ENCODE measurements around the gene FTO. TPM values are rescaled to one million over a fixed set of nuclear protein-coding genes. Genes with fewer than 3 reads are reported as not detected.

Gene FTO
- total and polyA plus RNA-seq, 2 of the 13 experiments (the other 11 are each of a cell fraction or from before 2014, with no cell fraction given) = 41.6 to 55.8 TPM

DNA sequence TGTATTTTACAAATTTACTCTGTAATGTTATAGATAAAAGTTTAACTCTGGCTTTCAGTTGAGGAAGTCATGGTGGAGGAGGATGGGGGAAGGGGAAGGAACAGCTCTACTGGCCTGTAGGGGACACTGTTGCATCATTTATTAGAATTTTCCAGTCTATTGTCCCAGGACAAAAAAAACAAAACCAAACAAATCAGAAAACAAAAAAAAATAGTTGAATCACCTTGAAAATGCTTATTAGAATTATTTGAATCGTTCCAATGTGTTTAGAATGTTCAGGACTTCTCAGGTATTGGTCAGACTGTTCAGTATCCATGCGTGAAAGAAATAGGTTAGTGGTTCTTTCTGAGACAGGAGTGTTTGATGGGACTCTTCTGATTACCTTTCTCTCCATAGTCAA, 242.0 kb downstream of the FTO start (continued):
- TF ChIP-seq, protein P1, sequence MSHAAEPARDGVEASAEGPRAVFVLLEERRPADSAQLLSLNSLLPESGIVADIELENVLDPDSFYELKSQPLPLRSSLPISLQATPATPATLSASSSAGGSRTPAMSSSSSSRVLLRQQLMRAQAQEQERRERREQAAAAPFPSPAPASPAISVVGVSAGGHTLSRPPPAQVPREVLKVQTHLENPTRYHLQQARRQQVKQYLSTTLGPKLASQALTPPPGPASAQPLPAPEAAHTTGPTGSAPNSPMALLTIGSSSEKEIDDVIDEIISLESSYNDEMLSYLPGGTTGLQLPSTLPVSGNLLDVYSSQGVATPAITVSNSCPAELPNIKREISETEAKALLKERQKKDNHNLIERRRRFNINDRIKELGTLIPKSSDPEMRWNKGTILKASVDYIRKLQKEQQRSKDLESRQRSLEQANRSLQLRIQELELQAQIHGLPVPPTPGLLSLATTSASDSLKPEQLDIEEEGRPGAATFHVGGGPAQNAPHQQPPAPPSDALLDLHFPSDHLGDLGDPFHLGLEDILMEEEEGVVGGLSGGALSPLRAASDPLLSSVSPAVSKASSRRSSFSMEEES (CRISPR knock-in tag; IDR thresholded peaks at IDR 0.05) = no peak
- TF ChIP-seq ZNF788 (CRISPR knock-in tag; IDR thresholded peaks at IDR 0.05; ENCODE audit: borderline replicate concordance) = no peak
- no peak for TF ChIP-seq CENPX (CRISPR knock-in tag; IDR thresholded peaks at IDR 0.05)
- no peak for TF ChIP-seq ZC3H13 (CRISPR knock-in tag; IDR thresholded peaks at IDR 0.05)
- TF ChIP-seq, protein P2, sequence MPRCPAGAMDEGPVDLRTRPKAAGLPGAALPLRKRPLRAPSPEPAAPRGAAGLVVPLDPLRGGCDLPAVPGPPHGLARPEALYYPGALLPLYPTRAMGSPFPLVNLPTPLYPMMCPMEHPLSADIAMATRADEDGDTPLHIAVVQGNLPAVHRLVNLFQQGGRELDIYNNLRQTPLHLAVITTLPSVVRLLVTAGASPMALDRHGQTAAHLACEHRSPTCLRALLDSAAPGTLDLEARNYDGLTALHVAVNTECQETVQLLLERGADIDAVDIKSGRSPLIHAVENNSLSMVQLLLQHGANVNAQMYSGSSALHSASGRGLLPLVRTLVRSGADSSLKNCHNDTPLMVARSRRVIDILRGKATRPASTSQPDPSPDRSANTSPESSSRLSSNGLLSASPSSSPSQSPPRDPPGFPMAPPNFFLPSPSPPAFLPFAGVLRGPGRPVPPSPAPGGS (CRISPR knock-in tag; IDR thresholded peaks at IDR 0.05) = no peak
- TF ChIP-seq ZNF83 (CRISPR knock-in tag; IDR thresholded peaks at IDR 0.05; ENCODE audit: borderline replicate concordance) = no peak
- TF ChIP-seq KDM6A (CRISPR knock-in tag; IDR thresholded peaks at IDR 0.05; ENCODE audit: low read depth) = no peak
- no peak for TF ChIP-seq ZNF256 (CRISPR knock-in tag; conservative IDR thresholded peaks at IDR 0.05)
- no peak for TF ChIP-seq ZNF496 (CRISPR knock-in tag; IDR thresholded peaks at IDR 0.05; ENCODE audit: insufficient replicate concordance)
- TF ChIP-seq CBX1 (IDR thresholded peaks at IDR 0.05; ENCODE audit: low read depth) = no peak
- no peak for TF ChIP-seq NAIF1 (CRISPR knock-in tag; IDR thresholded peaks at IDR 0.05; ENCODE audit: borderline replicate concordance)
- TF ChIP-seq ATF7 (IDR thresholded peaks at IDR 0.05) = peak; percentile 56; the same call in 1 of the 2 replicates
- no peak for TF ChIP-seq ATF7 (CRISPR knock-in tag; IDR thresholded peaks at IDR 0.05)
- TF ChIP-seq RBAK (CRISPR knock-in tag; IDR thresholded peaks at IDR 0.05) = no peak
- TF ChIP-seq, protein P3, sequence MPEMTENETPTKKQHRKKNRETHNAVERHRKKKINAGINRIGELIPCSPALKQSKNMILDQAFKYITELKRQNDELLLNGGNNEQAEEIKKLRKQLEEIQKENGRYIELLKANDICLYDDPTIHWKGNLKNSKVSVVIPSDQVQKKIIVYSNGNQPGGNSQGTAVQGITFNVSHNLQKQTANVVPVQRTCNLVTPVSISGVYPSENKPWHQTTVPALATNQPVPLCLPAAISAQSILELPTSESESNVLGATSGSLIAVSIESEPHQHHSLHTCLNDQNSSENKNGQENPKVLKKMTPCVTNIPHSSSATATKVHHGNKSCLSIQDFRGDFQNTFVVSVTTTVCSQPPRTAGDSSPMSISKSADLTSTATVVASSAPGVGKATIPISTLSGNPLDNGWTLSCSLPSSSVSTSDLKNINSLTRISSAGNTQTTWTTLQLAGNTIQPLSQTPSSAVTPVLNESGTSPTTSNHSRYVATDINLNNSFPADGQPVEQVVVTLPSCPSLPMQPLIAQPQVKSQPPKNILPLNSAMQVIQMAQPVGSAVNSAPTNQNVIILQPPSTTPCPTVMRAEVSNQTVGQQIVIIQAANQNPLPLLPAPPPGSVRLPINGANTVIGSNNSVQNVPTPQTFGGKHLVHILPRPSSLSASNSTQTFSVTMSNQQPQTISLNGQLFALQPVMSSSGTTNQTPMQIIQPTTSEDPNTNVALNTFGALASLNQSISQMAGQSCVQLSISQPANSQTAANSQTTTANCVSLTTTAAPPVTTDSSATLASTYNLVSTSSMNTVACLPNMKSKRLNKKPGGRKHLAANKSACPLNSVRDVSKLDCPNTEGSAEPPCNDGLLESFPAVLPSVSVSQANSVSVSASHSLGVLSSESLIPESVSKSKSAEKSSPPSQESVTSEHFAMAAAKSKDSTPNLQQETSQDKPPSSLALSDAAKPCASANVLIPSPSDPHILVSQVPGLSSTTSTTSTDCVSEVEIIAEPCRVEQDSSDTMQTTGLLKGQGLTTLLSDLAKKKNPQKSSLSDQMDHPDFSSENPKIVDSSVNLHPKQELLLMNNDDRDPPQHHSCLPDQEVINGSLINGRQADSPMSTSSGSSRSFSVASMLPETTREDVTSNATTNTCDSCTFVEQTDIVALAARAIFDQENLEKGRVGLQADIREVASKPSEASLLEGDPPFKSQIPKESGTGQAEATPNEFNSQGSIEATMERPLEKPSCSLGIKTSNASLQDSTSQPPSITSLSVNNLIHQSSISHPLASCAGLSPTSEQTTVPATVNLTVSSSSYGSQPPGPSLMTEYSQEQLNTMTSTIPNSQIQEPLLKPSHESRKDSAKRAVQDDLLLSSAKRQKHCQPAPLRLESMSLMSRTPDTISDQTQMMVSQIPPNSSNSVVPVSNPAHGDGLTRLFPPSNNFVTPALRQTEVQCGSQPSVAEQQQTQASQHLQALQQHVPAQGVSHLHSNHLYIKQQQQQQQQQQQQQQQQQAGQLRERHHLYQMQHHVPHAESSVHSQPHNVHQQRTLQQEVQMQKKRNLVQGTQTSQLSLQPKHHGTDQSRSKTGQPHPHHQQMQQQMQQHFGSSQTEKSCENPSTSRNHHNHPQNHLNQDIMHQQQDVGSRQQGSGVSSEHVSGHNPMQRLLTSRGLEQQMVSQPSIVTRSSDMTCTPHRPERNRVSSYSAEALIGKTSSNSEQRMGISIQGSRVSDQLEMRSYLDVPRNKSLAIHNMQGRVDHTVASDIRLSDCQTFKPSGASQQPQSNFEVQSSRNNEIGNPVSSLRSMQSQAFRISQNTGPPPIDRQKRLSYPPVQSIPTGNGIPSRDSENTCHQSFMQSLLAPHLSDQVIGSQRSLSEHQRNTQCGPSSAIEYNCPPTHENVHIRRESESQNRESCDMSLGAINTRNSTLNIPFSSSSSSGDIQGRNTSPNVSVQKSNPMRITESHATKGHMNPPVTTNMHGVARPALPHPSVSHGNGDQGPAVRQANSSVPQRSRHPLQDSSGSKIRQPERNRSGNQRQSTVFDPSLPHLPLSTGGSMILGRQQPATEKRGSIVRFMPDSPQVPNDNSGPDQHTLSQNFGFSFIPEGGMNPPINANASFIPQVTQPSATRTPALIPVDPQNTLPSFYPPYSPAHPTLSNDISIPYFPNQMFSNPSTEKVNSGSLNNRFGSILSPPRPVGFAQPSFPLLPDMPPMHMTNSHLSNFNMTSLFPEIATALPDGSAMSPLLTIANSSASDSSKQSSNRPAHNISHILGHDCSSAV (CRISPR knock-in tag; IDR thresholded peaks at IDR 0.05; ENCODE audit: borderline replicate concordance) = no peak
- TF ChIP-seq, protein P4, sequence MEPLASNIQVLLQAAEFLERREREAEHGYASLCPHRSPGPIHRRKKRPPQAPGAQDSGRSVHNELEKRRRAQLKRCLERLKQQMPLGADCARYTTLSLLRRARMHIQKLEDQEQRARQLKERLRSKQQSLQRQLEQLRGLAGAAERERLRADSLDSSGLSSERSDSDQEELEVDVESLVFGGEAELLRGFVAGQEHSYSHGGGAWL (CRISPR knock-in tag; IDR thresholded peaks at IDR 0.05) = no peak
- TF ChIP-seq POLR2AphosphoS2 (IDR thresholded peaks at IDR 0.05; ENCODE audit: low read depth, low read length) = no peak
- no peak for TF ChIP-seq MATR3 (CRISPR knock-in tag; IDR thresholded peaks at IDR 0.05)
- TF ChIP-seq ZNF652 (CRISPR knock-in tag; IDR thresholded peaks at IDR 0.05; ENCODE audit: borderline replicate concordance, low read depth) = peak; percentile 64
- no peak for TF ChIP-seq ZNF430 (CRISPR knock-in tag; IDR thresholded peaks at IDR 0.05)
- TF ChIP-seq GATAD1 (CRISPR knock-in tag; IDR thresholded peaks at IDR 0.05) = no peak
- TF ChIP-seq RAD51 (IDR thresholded peaks at IDR 0.05; ENCODE audit: borderline replicate concordance) = no peak
